ENCODE data around the gene BCHE. TPM values are rescaled to one million over a fixed set of nuclear protein-coding genes. Genes with fewer than 3 reads are reported as not detected.

BCHE gene
- total RNA-seq, 4 donors from 2014 or later: 31.8 to 96.2 (median 49.3) TPM

DNA sequence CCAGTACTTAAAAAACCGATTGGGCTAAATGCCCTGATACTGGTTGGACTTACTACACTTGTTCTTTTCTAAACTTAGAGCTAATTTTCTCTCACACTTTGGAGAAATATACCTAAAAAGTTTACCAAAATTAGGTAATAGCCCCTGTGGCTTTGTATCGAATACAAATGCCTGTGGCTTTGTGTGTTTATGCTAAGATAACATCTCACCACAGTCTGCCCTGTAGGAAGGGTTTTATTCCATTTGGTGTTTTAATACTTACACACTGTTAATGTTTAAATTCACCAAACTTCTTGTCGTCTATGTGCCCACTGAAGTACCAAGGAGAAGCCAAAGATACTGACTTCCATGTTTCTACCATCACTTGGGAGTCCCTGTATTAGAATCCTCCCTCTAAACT lies 66.4 kb downstream of the BCHE start:
- ATAC-seq: no peak
- 59 to 77% methylated on average over 3 of the region's 3 CpGs for WGBS, 2 donors (ENCODE audit: low coverage in 1 of 2)
- H3K4me3 ChIP-seq: no peak overlapping the region
- no peak overlapping the region for H3K27ac ChIP-seq
- H3K4me1 ChIP-seq: no peaks in the 10 kb centered on the region
- H3K9me3 ChIP-seq: peaks cover 0 to 4% (median 0%) of the 10 kb centered on the region in 3 donors
- H3K36me3 ChIP-seq: peaks cover 0 to 7% of the 10 kb centered on the region in 2 donors
- H3K27me3 ChIP-seq: no peaks in the 10 kb centered on the region
- TF ChIP-seq, protein P1, sequence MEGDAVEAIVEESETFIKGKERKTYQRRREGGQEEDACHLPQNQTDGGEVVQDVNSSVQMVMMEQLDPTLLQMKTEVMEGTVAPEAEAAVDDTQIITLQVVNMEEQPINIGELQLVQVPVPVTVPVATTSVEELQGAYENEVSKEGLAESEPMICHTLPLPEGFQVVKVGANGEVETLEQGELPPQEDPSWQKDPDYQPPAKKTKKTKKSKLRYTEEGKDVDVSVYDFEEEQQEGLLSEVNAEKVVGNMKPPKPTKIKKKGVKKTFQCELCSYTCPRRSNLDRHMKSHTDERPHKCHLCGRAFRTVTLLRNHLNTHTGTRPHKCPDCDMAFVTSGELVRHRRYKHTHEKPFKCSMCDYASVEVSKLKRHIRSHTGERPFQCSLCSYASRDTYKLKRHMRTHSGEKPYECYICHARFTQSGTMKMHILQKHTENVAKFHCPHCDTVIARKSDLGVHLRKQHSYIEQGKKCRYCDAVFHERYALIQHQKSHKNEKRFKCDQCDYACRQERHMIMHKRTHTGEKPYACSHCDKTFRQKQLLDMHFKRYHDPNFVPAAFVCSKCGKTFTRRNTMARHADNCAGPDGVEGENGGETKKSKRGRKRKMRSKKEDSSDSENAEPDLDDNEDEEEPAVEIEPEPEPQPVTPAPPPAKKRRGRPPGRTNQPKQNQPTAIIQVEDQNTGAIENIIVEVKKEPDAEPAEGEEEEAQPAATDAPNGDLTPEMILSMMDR (IDR thresholded peaks at IDR 0.05): no peak

DNA sequence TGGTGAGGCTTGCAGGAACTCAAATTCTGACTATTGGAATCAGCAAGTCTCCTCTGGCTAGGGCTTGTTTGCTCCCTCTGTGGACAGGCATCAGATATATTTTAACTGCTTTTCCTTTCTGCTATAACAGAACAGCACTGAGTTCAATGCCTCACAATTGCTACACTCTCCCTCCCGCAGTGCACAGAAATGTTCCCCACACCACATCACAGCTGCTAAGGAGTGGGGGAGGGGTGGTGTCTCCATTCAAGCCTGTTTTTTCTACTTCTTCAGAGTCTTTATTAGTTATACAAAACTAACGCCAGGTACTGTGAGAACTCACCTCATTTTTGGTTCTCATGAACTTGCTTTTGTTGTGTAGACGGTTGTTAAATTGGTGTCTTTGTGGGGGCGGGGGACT lies 68.5 kb downstream of the BCHE start:
- Histone ChIP-seq H3K27me3 (no peaks in the 10 kb centered on the region), H3K36me3 (peaks cover 0 to 7% of the 10 kb centered on the region in 2 donors), H3K4me3 (no peak overlapping the region), H3K9me3 (peaks cover 0 to 4% (median 0%) of the 10 kb centered on the region in 3 donors), H3K27ac (no peak overlapping the region), H3K4me1 (no peaks in the 10 kb centered on the region)
- no peak for TF ChIP-seq EP300 (IDR thresholded peaks at IDR 0.05)
- TF ChIP-seq, protein P1 (IDR thresholded peaks at IDR 0.05): no peak
- ATAC-seq: no peak
- 74 to 88% methylated on average over 3 to 4 of the region's 4 CpGs for WGBS, 2 donors (ENCODE audit: low coverage in 1 of 2)

DNA sequence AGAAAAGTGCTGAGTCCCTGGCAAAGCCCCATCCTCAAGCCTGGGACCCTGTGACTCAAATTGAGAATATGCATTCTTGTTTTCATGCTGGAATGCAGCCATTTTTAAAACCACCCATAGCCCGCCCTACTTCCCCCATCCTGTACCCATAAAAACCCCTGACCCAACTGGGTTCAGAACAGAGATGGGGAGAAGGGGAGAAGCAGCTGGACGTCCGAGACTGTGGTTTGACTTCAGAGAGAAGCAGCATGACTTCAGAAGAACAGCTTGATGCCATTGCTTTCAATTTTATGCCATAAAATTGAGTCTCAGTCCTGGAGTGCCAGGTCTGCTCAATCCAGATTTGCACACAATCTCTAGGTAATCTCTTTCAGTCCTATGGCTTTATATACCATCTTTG lies 78.2 kb downstream of the BCHE start:
- peaks cover 0 to 1% (median 0%) of the 10 kb centered on the region in 3 donors for H3K4me1 ChIP-seq
- 71 to 90% methylated on average over 3 of the region's 3 CpGs for WGBS, 2 donors (ENCODE audit: low coverage in 1 of 2)
- H3K36me3 ChIP-seq: no peaks in the 10 kb centered on the region
- H3K27ac ChIP-seq: no peak overlapping the region
- H3K9me3 ChIP-seq: peaks cover 0 to 3% (median 0%) of the 10 kb centered on the region in 3 donors
- ATAC-seq: no peak
- no peaks in the 10 kb centered on the region for H3K27me3 ChIP-seq
- H3K4me3 ChIP-seq: no peak overlapping the region
- TF ChIP-seq POLR2A (IDR thresholded peaks at IDR 0.05) (no peak), POLR2AphosphoS5 (IDR thresholded peaks at IDR 0.05) (no peak), EP300 (IDR thresholded peaks at IDR 0.05) (no peak)
- TF ChIP-seq, protein P1 (IDR thresholded peaks at IDR 0.05): no peak

DNA sequence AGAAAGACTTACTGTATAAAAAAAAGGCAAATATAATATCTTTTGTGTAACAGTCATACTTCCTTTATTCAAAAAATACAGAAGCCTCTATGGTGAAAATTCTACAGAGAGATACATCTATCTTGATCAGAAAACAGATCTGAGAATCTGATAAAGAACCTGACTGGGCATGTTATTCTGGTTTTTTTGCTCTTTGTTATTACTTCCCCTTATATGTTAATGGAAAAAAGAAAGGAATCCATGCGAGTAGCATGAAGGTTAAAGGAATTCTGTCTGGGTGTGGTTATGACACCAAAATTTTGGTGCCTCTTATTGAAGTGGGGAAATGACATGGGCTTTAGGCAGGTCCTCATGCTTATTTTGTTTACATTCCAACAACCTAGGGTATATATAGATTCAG lies 81.7 kb downstream of the BCHE start:
- no peak overlapping the region for H3K4me3 ChIP-seq
- no peaks in the 10 kb centered on the region for H3K36me3 ChIP-seq
- H3K9me3 ChIP-seq: no peaks in the 10 kb centered on the region
- peaks cover 0 to 16% (median 0%) of the 10 kb centered on the region in 3 donors for H3K4me1 ChIP-seq
- no peak for ATAC-seq
- no peaks in the 10 kb centered on the region for H3K27me3 ChIP-seq
- 86 to 100% methylated on average over 1 of the region's 1 CpG for whole genome bisulfite sequencing, 2 donors (ENCODE audit: low coverage in 1 of 2)
- TF ChIP-seq, protein P1 (IDR thresholded peaks at IDR 0.05): no peak
- no peak for TF ChIP-seq POLR2AphosphoS5 (IDR thresholded peaks at IDR 0.05)
- TF ChIP-seq POLR2A (IDR thresholded peaks at IDR 0.05): no peak
- TF ChIP-seq EP300 (IDR thresholded peaks at IDR 0.05): no peak
- H3K27ac ChIP-seq: no peak overlapping the region

DNA sequence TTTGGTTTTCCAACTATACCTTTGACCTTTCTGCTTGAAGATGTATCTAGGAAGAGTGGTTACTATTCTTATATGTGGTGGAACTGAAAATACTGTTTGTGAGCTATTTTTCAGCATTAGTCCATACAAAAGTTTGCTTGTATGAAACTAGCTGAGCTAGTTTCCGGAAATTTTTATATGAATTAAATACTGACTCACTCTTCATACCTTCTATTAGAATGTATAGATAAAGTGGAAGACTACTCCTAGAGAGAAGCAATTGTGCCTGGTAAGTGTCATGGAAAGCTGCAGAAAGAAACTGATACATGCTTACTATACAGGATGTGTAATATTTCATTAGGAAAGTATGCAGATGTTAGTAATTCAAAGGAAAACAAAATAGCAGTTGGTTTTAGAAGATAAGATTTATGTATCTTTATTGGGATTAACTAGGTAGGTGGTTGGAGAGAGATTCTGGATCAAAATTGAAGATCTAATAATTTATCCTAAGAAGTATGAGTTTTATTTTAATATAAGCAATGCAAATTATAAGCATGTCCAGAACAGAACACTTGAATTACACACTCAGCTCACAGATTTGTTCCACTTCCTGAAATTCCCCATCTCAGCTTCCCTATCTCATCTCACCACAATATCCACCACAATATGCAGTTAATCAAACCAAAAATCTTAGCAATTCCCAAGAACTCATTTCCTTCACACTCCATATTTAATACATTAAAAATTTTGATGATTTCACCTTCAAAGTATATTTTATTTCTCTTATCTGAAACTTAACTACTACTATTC lies 82.8 kb downstream of the BCHE start:
- no peak overlapping the region for H3K4me3 ChIP-seq
- H3K36me3 ChIP-seq: no peaks in the 10 kb centered on the region
- ATAC-seq: no peak
- WGBS, 2 donors (ENCODE audit: low coverage in 1 of 2): 45 to 100% methylated on average over 1 of the region's 1 CpG
- H3K27ac ChIP-seq: no peak overlapping the region
- TF ChIP-seq, protein P1 (IDR thresholded peaks at IDR 0.05): no peak
- TF ChIP-seq EP300 (IDR thresholded peaks at IDR 0.05): no peak
- TF ChIP-seq POLR2A (IDR thresholded peaks at IDR 0.05): no peak
- TF ChIP-seq POLR2AphosphoS5 (IDR thresholded peaks at IDR 0.05): no peak
- no peaks in the 10 kb centered on the region for H3K9me3 ChIP-seq
- peaks cover 0 to 16% (median 0%) of the 10 kb centered on the region in 3 donors for H3K4me1 ChIP-seq
- no peaks in the 10 kb centered on the region for H3K27me3 ChIP-seq
